ENCODE data around the gene GNA12.

GNA12 gene

GRCh38 chr7:2802504-2803341 lies 41.4 kb downstream of the GNA12 start:
- ChIA-PET CTCF (interaction anchor here (1.4 to 1.6 kb wide), 2 partner anchors 30 to 62 kb away, joined by 3 to 4 read pairs; no protein-coding TSS in a partner anchor), POLR2A (no interaction called here)
- no peak for TF ChIP-seq CTCF (IDR thresholded peaks at IDR 0.05; ENCODE audit: control extremely low read depth, extremely low read depth, low read depth, missing control alignments)
- no peak for DNase-seq (ENCODE audit: extremely low spot score)

- ChIA-PET CTCF (no interaction called here), POLR2A (no interaction called here)
- no peak for DNase-seq (ENCODE audit: extremely low spot score)
- no peak for TF ChIP-seq CTCF (IDR thresholded peaks at IDR 0.05; ENCODE audit: control extremely low read depth, extremely low read depth, low read depth, missing control alignments)
Observed at GRCh38 chr7:2802101-2802500, 42.0 kb downstream of the GNA12 start.

- CTCF ChIA-PET: no interaction called here
- TF ChIP-seq CTCF (IDR thresholded peaks at IDR 0.05; ENCODE audit: control extremely low read depth, extremely low read depth, low read depth, missing control alignments): no peak
- DNase-seq (ENCODE audit: extremely low spot score): no peak
- POLR2A ChIA-PET: no interaction called here
Observed at GRCh38 chr7:2800931-2801688, 43.0 kb downstream of the GNA12 start.

GRCh38 chr7:2800220-2800930 lies 43.7 kb downstream of the GNA12 start:
- POLR2A ChIA-PET: no interaction called here
- TF ChIP-seq CTCF (IDR thresholded peaks at IDR 0.05; ENCODE audit: control extremely low read depth, extremely low read depth, low read depth, missing control alignments): no peak
- CTCF ChIA-PET: interaction anchor here (1.0 to 2.0 kb wide), 3 partner anchors 9 to 25 kb away, joined by 3 to 6 read pairs (median 4); no protein-coding TSS in a partner anchor
- no peak for DNase-seq (ENCODE audit: extremely low spot score)

- ChIA-PET POLR2A (no interaction called here), CTCF (interaction anchor here (1.0 to 2.1 kb wide), 9 partner anchors 10 to 81 kb away, joined by 3 to 10 read pairs (median 4); no protein-coding TSS in a partner anchor)
- no peak for TF ChIP-seq CTCF (IDR thresholded peaks at IDR 0.05; ENCODE audit: control extremely low read depth, extremely low read depth, low read depth, missing control alignments)
- no peak for DNase-seq (ENCODE audit: extremely low spot score)
Observed at GRCh38 chr7:2799253-2799652, 44.9 kb downstream of the GNA12 start.

GRCh38 chr7:2798669-2799068 lies 45.4 kb downstream of the GNA12 start:
- DNase-seq (ENCODE audit: extremely low spot score): no peak
- POLR2A ChIA-PET: no interaction called here
- no peak for TF ChIP-seq CTCF (IDR thresholded peaks at IDR 0.05; ENCODE audit: control extremely low read depth, extremely low read depth, low read depth, missing control alignments)
- CTCF ChIA-PET: interaction anchor here (1.3 to 2.1 kb wide), 8 partner anchors 9 to 80 kb away, joined by 3 to 10 read pairs (median 5); no protein-coding TSS in a partner anchor

All from GM10248 (cell line).